ELF-1 (cell line): ENCODE measurements around the gene TNIK.
"Not testable (repeated sequence)": the region's sequence is repeated elsewhere in the genome, so short reads cannot be mapped to it uniquely, and the experiment has no call there.

Experiments
- DNase-seq: peaks from one replicate; pipeline ENCODE4 v3.0.0-alpha.2; 2016; ENCODE audit warnings: low read depth, low spot score

The TNIK gene

GRCh38 chr3:171133337-171133736 is 326.9 kb downstream of the TNIK start:
- no peak for DNase-seq

GRCh38 chr3:171132873-171133272 is 327.3 kb downstream of the TNIK start:
- DNase-seq = no peak

GRCh38 chr3:171129827-171130226 is 330.4 kb downstream of the TNIK start:
- no peak for DNase-seq

GRCh38 chr3:171127611-171128010 is 332.6 kb downstream of the TNIK start:
- DNase-seq = no peak

- no peak for DNase-seq
Measured at GRCh38 chr3:171126478-171127209, 333.6 kb downstream of the TNIK start.

- no peak for DNase-seq
Measured at GRCh38 chr3:171125010-171125409, 335.2 kb downstream of the TNIK start.

GRCh38 chr3:171123915-171124314 is 336.3 kb downstream of the TNIK start:
- DNase-seq = no peak

GRCh38 chr3:171122861-171123260 is 337.3 kb downstream of the TNIK start:
- no peak for DNase-seq

GRCh38 chr3:171122240-171122639 is 338.0 kb downstream of the TNIK start:
- no peak for DNase-seq

- no peak for DNase-seq
Measured at GRCh38 chr3:171121801-171122200, 338.4 kb downstream of the TNIK start.

GRCh38 chr3:171119402-171119801 is 340.8 kb downstream of the TNIK start:
- not testable (repeated sequence) for DNase-seq

GRCh38 chr3:171118993-171119392 is 341.2 kb downstream of the TNIK start:
- not testable (repeated sequence) for DNase-seq

GRCh38 chr3:171116824-171117395 is 343.3 kb downstream of the TNIK start:
- no peak for DNase-seq

- DNase-seq = no peak
Measured at GRCh38 chr3:171116365-171116764, 343.8 kb downstream of the TNIK start.

- DNase-seq = no peak
Measured at GRCh38 chr3:171115667-171116066, 344.5 kb downstream of the TNIK start.

- DNase-seq = peak; percentile 21
Measured at GRCh38 chr3:171113716-171114115, 346.5 kb downstream of the TNIK start.

GRCh38 chr3:171110715-171111114 is 349.5 kb downstream of the TNIK start:
- no peak for DNase-seq

- no peak for DNase-seq
Measured at GRCh38 chr3:171108066-171108465, 352.1 kb downstream of the TNIK start.

GRCh38 chr3:171103185-171103584 is 357.0 kb downstream of the TNIK start:
- DNase-seq = no peak

GRCh38 chr3:171101982-171102641 is 358.1 kb downstream of the TNIK start:
- no peak for DNase-seq

GRCh38 chr3:171099911-171100310 is 360.3 kb downstream of the TNIK start:
- no peak for DNase-seq

GRCh38 chr3:171095063-171095462 is 365.1 kb downstream of the TNIK start:
- no peak for DNase-seq

GRCh38 chr3:171094411-171094810 is 365.8 kb downstream of the TNIK start:
- DNase-seq = no peak
